ENCODE results near the gene GOLGA6L24.
"Not testable (repeated sequence)": the region's sequence is repeated elsewhere in the genome, so short reads cannot be mapped to it uniquely, and the experiment has no call there.

The GOLGA6L24 gene, protein sequence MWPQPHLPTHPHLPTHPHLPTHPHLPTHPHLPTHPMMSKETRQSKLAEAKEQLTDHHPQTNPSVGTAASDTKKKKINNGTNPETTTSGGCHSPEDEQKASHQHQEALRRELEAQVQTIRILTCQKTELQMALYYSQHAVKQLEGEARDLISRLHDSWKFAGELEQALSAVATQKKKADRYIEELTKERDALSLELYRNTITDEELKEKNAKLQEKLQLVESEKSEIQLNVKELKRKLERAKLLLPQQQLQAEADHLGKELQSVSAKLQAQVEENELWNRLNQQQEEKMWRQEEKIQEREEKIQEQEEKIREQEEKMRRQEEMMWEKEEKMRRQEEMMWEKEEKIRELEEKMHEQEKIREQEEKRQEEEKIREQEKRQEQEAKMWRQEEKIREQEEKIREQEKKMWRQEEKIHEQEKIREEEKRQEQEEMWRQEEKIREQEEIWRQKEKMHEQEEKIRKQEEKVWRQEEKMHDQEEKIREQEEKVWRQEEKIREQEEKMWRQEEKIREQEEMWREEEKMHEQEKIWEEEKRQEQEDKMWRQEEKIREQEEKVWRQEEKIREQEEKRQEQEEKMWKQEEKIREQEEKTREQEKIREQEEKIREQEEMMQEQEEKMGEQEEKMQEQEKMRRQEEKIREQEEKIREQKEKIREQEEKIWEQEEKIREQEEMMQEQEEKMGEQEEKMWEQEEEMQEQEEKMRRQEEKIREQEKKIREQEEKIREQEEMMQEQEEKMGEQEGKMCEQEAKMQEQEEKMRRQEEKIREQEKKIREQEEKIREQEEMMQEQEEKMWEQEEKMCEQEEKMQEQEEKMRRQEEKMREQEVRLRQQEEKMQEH

GRCh38 chr15:28357984-28358383 lies at the start of gene GOLGA6L24:
Gene GOLGA6L24, minus strand, starts transcription at chr15:28358084. Its CDS starts 61 bp downstream, at chr15:28358023.
- DNase-seq (ENCODE audit: low read depth in 1 of 2, low spot score in 1 of 2), result not testable (repeated sequence)

DNA sequence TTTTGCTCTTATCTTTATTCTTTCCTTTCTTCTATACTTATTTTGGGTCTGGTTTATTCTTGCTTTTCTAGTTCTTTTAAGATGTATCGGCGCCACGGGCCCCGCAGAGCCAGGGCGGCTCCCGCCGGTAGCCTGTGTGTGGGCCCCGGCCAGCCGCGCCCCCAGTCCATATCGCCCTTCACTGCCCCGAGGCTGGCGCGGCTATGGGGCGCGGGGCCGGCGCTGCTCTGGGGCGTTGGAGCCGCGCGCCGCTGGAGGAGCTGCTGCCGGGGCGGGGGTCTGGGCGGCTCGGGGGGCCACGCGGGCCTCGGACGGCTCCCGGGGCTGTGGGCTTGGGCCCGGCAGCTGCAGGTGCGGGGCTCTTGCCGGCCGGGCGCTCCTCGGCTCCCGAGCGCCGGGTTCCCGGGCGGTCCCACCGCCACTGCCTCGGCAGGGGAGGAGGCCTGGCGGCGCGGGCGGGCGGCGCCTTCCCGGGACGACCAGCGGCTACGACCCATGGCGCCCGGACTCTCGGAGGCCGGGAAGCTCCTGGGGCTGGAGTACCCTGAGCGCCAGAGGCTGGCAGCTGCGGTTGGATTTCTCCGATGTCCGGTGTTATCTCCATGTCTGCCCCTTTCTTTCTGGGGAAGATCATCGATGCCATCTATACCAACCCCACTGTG lies 45.0 kb upstream of the GOLGA6L24 start:
- not testable (repeated sequence) for DNase-seq (ENCODE audit: low read depth in 1 of 2, low spot score in 1 of 2)

DNA sequence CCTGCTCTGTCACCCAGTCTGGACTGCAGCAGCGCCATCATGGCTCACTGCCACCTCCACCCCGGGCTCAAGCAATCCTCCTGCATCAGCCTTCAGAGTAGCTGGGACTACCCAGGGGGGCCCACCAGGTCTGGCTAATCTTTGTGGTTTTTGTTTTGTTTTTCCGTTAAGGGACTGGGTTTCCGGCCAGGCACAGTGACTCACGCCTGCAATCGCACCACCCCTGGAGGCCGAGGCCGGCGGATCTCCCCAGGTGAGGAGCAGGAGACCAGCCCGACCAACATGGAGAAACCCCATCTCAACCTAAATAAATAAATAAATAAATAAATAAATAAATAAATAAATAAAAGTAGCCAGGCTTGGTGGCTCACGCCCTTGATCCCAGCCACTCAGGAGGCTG lies 38.1 kb upstream of the GOLGA6L24 start:
- DNase-seq (ENCODE audit: low read depth in 1 of 2, low spot score in 1 of 2), result not testable (repeated sequence)

DNA sequence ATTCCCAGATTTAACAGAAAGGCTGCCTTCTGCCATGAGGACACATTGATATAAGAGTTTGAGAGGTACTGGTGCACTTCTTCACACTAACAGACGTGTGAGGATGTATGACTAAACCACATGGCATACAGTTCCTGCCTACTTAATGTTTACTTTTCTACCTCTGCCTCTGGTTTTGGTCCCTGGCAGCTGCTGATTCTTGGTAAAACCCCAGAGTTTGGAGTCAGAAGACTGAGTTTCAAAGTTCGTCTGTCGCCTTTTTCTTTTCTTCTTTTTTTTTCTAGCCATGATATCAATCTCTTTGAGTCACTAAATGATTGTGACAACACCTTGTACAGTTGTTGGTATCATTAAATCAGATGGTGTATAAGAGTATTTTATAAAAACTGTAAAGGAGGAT lies 22.2 kb upstream of the GOLGA6L24 start:
- DNase-seq (ENCODE audit: low read depth in 1 of 2, low spot score in 1 of 2), result not testable (repeated sequence)

GRCh38 chr15:28378364-28378763 lies 20.5 kb upstream of the GOLGA6L24 start, which contains the start of gene GOLGA8F:
Gene GOLGA8F, plus strand, starts transcription at chr15:28378664. Its CDS starts 98 bp downstream, at chr15:28378762.
- not testable (repeated sequence) for DNase-seq (ENCODE audit: low read depth in 1 of 2, low spot score in 1 of 2)

- not testable (repeated sequence) for DNase-seq (ENCODE audit: low read depth in 1 of 2, low spot score in 1 of 2)
Observed at GRCh38 chr15:28365502-28365901, 7.6 kb upstream of the GOLGA6L24 start.

- DNase-seq (ENCODE audit: low read depth in 1 of 2, low spot score in 1 of 2), result not testable (repeated sequence)
Observed at GRCh38 chr15:28322129-28322588, 35.7 kb downstream of the GOLGA6L24 start, which contains the start of gene HERC2. Gene HERC2, minus strand, starts transcription at chr15:28322179. Its CDS starts 746 bp downstream, at chr15:28321433.

- not testable (repeated sequence) for DNase-seq (ENCODE audit: low read depth in 1 of 2, low spot score in 1 of 2)
Observed at GRCh38 chr15:28321358-28322078, 36.4 kb downstream of the GOLGA6L24 start.

DNA sequence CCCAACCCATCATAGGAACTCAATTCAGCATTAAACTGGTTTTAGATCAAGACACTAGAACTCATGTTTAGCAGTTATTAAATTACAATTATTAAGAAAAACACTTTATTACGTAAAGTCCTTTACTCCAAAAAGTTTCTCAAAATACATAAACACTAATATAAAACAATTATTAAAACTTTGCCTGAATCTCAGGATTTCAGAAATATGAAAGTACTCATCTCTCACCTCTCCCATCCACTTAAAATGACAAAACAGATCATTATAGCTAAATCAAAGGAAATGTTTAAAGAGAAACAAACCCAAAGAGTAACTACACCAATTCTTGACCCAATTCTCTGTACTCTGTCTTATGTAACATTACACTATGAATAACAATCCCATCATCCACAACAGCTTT lies 38.2 kb downstream of the GOLGA6L24 start:
- not testable (repeated sequence) for DNase-seq (ENCODE audit: low read depth in 1 of 2, low spot score in 1 of 2)

DNA sequence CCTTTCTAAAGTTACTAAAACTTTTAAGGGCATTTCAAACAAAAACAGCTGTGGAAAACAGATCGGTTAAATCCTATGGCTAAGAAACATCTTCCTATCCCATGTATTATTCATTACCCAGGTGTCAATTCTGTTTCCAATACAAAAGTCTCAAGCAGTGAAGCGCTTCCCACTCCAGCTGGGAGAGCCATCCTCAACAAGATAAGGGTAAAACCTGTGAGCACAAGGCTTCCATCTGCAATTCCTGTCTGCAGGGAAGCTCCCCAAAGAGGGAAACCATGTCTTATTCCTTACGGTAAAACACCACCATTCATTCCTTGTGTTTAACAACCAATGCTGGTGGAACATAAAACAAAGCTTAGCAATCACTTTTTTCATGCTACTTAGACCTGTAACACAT lies 39.1 kb downstream of the GOLGA6L24 start:
- not testable (repeated sequence) for DNase-seq (ENCODE audit: low read depth in 1 of 2, low spot score in 1 of 2)

DNA sequence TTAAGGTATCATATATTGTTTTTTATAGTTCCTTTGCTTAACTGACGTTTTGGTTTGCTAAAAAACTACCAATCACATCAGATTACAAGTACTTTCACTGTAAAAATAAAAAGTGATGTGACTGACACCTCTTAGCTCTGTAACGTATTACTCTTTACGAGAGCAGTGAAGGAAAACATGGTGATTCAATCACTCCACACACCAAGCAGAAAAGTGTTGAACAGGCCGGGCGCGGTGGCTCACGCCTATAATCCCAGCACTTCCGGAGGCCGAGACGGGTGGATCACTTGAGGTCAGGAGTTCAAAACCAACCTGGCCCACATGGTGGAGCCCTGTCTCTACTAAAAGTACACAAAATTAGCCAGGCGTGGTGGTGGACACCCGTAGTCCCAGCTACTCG lies 39.8 kb downstream of the GOLGA6L24 start:
- not testable (repeated sequence) for DNase-seq (ENCODE audit: low read depth in 1 of 2, low spot score in 1 of 2)

GRCh38 chr15:28316958-28317357 lies 40.9 kb downstream of the GOLGA6L24 start:
- not testable (repeated sequence) for DNase-seq (ENCODE audit: low read depth in 1 of 2, low spot score in 1 of 2)

DNA sequence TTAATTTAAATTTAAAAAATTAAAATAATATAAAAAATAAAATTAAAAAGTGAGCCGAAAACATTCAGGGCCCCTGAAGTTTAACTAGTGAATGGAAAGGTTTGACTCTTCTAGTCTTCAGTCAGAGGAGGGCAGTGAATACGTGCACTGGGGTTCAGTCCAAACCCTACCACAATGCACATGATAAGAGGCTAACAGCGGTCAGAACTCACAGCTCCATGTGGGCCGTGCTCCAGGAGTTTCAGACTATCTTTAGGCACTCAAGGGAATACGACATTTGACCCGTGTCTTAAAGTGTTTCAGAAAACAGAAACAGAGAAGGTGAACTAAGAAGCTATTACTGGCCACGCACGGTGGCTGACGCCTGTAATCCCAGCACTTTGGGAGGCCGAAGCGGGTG lies 47.4 kb downstream of the GOLGA6L24 start:
- not testable (repeated sequence) for DNase-seq (ENCODE audit: low read depth in 1 of 2, low spot score in 1 of 2)

DNA sequence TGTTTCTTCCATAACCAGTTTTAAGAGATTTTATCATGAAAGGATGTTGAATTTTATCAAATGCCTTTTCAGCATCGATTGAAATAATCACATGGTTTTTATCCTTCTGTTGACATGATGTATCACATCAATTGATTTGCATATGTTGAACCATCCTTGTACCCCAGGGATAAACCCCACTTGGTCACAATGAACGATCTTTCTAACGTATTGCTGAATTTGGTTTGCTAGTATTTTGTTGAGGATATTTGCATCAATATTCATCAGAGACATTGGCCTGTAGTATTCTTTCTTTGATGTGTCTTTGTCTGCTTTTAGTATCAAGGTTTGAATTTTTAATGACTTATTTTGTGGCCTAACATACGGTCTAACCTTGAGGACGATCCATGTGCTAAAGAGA lies 49.2 kb downstream of the GOLGA6L24 start:
- DNase-seq (ENCODE audit: low read depth in 1 of 2, low spot score in 1 of 2), result not testable (repeated sequence)
